NCI-H524 treated with DMSO at 0.1 percent for 48 hours (cell line): ENCODE data around the gene NME2.
"Not testable (repeated sequence)": the region's sequence is repeated elsewhere in the genome, so short reads cannot be mapped to it uniquely, and the experiment has no call there.

Experiments used
- DNase-seq: peaks from one replicate; lab custom pipeline; 2025; lab: John Stamatoyannopoulos, UW

The NME2 gene

GRCh38 chr17:51166198-51166986, at the start of gene NME2:
Gene NME2 (plus strand): TSS chr17:51166411. CDS start chr17:51166831, 420 bp downstream.
- peak; percentile 69 for DNase-seq

DNA sequence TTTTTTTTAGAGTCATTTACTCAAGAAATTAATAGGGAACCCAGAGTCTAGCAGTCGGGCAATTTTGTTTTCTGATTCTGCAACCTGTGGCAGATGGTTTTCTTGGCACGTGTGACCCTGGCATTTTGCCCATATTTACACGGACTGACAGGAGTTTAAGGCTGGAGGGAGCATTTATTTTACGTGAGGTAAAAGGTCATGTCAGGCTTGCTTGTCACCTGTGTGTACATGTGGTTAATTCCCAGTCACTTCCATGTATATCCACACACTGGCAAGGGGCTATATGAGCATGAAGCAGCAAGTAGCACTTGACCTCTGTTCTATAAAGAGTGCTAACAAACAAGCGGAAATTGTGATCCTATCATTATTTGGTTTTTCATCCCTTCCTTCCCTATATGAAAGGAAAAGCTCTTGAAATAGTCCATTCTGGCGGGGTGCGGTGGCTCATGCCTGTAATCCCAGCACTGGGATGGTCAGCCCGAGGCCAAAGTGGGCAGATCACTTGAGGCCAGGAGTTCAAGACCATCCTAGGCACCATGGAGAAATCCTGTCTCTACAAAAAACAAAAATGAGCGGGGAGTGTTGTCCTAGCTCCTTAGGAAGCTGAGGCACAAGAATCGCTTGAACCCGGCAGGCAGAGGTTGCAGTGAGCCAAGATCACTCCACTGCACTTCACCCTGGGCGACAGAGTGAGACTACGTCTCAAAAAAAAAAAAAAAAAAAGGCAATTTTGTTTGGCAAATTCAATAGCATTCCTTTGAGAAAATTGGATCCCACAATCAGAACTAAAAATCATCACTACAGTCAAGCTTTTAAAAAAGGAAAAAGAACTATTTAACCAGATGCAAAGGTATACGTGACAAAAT, 47.6 kb upstream of the NME2 start:
- DNase-seq: peak; percentile 57

- peak; percentile 29 for DNase-seq
Measured at GRCh38 chr17:51119415-51120356, 46.5 kb upstream of the NME2 start.

DNA sequence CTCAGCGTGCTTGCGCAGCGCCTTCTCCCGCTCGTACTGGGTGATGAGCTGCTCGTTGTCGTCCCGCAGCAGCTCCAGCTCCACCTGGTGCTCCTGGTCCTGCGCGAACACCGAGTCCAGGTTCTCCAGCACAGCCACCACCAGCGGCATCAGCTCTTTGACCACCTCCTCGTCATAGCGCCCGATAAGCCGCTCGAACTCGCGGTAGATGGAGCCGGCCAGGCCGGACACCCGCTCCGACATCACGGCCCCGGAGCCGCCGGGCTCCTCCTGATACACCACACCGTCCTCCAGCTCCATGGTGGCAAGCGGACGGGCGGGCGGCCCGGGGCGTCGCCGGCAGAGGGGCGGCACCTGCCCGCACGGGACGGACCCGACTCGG, 45.9 kb upstream of the NME2 start:
- DNase-seq: no peak

- peak; percentile 77 for DNase-seq
Measured at GRCh38 chr17:51120739-51121619, 45.2 kb upstream of the NME2 start, which contains the start of gene SPAG9. Gene SPAG9 (minus strand): TSS chr17:51120868. CDS start chr17:51120656, 212 bp downstream.

- DNase-seq: peak; percentile 33
Measured at GRCh38 chr17:51121620-51122472, 44.4 kb upstream of the NME2 start.

DNA sequence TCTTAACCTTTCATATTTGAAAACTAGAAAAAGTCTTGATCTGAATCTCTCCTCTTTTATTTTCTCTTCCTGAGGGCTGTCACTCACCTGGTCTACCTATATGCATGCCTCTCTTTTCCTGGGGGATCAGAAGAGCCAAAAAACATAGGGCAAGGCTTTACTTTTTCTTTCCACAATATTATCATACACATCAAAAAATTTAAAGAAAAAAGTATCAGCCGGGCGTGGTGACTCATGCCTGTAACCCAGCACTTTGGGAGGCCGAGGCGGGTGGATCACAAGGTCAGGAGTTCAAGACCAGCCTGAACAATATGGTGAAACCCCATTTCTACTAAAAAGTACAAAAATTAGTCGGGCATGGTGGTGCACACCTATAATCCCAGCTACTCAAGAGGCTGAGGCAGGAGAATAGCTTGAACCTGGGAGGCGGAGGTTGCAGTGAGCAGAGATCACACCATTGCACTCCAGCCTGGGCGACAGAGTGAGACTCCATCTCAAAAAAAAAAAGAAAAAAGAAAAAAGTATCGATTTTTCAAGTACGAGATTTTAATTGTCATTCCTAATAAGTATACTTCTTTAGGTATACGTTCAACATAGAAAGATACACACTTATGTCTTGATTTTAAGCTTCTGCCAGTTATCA, 43.6 kb upstream of the NME2 start:
- not testable (repeated sequence) for DNase-seq

DNA sequence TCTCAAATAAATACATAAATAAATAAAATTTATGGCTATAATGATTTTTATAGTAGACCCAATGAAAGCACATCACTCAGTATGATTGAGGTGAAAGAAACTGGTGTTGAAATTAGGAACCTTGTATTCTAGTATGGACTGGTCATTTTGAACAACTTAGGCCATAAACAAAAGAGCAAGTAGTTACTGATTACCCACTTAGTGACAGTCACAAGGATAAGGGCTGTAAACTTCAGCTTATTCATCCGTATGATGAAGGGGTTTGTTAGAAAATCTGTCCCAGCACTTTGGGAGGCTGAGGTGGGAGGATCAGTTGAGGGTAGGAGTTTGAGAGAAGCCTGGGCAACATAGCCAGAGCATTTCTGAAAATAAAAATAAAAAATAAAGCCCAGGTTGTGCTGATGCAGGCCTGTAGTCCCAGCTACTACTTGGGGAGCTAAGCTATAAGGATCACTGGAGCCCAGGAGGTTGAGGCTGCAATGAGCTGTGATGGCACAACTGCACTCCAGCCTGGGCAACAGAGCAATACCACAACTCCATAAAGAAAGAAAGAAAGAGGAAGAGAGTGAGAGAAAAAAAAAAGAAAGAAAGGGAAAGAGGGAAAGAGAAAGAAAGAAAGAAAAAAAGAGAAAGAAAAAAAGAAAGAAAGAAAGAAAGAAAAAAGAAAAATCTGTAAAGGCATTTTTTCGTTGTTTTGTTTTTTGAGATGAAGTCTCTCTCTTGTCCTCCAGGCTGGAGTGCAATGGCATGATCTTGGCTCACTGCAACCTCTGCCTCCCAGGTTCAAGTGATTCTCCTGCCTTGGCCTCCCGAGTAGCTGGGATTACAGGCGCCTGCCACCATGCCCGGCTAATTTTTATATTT, 41.3 kb upstream of the NME2 start:
- no peak for DNase-seq

DNA sequence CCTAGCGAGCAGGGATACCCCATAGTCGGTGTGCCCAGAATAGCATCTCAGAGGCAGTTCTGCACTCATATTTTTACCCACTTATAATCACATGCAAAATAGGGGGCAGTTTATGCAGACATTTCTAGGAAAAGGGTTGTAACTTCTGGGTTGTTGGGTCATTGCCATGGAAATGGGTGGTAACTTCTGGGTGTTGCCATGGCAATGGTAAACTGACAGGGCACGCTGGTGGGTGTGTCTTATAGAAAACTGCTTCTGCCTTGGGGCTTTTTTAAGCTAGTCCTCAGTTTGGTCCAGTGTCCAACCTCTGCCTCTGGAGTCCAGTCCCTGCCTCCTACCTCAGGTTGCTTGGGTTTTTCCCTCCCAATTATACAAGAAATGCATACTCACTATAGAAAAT, 38.1 kb upstream of the NME2 start:
- no peak for DNase-seq

DNA sequence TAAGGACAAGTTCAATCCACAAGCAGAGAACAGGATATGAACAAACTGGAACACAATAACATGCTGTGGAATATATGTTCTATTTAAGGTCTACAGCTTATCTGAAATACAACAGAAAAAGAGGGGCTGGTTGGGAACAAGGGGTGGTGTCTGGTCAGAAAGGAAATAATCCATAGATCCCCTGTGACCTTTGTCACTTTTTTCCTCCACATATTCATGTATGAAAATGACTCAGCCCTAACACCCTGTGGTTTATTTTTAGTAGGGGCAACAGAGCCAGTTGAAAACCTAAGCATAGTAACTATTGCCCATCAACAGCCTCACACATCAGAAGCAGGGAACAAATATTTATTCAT, 33.3 kb upstream of the NME2 start:
- no peak for DNase-seq

DNA sequence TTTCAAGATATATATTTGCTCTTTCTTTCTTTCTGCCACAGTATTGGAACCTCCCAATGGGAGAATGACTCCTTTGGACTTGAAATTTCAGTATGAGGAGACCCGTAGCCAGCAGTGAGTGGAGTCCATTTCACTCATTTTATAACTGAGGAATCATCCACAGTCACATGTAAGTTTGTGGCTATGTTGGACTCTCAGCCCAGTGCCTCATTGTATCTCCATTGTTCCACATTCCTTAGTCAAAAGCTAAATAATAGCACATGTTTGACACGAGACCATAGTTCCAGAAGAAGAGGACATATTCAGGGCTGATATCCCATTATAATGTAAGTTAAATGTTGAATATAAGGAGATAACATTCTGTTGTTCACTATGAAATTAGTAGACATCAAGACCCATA, 32.8 kb upstream of the NME2 start:
- no peak for DNase-seq

GRCh38 chr17:51135956-51136355, 30.3 kb upstream of the NME2 start:
- no peak for DNase-seq

- peak; percentile 15 for DNase-seq
Measured at GRCh38 chr17:51142597-51142996, 23.6 kb upstream of the NME2 start.

DNA sequence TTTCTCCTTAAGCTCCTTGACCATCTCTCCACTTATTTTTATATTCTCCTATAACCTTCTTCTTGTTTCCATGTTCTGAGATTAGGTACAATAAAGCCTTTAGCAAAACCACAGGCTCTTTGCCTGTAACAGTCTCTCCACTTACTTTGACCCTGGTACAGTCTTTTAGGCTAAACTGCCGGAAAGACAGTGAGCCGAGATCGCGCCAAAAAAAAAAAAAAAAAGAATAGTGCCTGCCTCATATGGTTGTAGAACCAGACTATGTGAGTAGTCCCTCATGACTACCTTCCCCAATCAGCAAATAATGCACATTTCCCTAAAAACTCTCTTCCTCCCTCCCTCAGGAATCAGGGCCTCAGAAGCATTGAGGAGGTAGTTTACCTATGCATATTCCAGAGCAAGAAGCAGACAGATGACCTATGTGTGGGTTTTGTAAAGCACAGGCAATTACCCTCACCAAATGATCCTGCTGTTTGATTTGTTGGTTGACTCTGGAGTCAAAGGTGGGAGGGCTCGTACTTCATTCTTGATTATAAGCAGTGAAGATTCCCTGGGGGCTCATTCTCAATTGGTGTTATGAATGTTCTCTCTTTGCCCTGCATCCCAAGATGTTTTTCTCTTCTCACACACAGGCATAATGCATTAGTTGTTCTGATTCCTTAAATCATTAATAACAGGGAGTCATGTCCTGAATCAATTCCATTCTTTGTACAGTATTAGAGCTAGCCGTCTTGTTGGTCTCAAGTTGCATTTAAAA, 21.8 kb upstream of the NME2 start:
- DNase-seq: no peak

DNA sequence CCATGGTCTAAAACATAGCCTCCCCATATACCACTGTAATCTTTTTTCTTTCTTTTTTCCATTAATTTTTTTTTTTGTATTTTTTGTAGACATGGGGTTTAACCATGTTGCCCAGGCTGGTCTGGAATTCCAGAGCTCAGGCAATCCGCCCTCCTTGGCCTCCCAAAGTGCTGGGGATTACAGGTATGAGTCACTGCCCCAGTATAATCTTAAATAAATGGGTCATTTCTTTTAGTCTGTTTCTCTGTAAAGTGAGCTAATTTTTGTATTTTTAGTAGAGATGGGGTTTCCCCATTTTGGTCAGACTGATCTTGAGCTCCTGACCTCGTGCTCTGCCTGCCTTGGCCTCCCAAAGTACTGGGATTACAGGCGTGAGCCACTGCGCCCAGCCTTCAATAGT, 18.6 kb upstream of the NME2 start:
- DNase-seq: no peak

DNA sequence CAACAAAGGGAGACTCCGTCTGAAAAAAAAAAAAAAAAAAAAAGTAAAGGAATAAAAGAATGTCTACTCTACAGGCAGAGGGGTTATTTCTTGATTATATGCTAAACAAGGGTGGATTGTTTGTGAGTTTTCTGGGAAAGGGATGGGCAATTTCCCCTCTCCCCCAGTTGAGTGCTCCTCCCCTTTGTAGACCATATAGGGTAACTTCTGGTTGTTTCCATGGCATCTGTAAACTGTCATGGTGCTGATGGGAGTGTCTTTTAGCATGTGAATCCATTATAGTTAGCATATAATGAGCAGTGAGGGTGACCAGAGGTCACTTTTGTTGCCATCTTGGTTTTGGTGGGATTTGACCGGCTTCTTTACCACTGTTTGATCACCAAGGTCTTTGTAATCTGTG, 17.0 kb upstream of the NME2 start:
- DNase-seq: no peak

- no peak for DNase-seq
Measured at GRCh38 chr17:51150932-51151331, 15.3 kb upstream of the NME2 start.

DNA sequence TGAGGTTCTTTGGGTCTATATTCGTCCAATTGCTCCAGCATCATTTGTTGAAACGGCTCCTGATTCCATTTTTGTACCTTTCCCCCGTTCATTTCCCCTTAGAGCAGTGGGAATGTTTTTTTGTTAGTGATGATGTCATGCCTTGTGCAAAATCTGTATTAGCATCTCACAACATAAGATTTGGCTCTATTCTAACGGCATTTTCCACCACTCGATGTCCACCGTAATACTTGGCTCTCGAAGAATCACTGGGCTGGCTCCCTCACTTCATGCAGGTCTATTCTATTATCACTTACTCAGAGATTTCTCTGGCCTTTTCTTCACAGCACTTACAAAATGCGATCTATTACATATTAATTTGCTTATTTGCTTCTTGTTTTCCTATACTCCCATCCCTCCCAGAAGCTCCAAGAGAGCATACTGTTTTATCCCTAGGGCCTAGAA, 13.4 kb upstream of the NME2 start:
- DNase-seq: no peak
